ENCODE results near the gene ETDB. TPM values are rescaled to one million over a fixed set of nuclear protein-coding genes. Genes with fewer than 3 reads are reported as not detected.
A peak's percentile ranks its signal among the peaks of the same experiment; 100 is the strongest.
"Not testable (repeated sequence)": the region's sequence is repeated elsewhere in the genome, so short reads cannot be mapped to it uniquely, and the experiment has no call there.

The ETDB gene
- total RNA-seq, 1 donor from 2014 or later, result not detected

DNA sequence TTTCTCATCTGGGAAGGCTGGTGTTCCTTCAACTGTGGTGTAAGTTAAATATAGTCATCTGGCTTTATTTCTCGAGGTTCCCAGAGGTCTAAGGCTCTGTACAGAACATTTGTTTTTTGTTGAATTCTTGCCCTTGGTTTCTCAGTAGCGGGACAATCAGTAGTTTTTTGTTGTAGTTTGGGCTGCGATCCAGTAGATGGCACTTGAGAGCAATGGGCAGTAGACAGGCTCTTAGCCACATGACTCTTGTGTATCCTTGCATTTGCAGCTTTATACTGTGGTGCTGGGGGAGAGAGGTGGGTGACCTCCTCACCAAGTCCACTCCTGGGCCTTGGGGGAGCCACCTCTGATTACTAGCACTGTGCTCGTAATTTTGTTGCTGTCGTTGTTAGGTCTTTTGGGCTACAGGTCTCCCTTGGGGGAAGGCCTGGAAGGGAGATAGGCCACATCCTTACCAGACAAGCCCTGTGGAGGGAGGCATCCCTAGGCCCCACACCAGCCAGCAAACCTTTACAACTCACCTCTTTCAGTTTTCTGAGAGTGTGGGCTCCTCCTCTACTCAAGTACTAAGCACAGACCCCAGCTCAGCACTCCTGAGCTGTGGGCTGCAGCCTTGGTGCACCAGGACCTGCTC, 8.1 kb downstream of the ETDB start:
- Mint-ChIP-seq H3K27ac (ENCODE audit: unreplicated experiment) (no peak overlapping the region), H3K36me3 (ENCODE audit: low read depth) (no peaks in the 10 kb centered on the region), H3K4me1 (no peaks in the 10 kb centered on the region), H3K4me3 (no peak overlapping the region), H3K27me3 (ENCODE audit: low read depth) (peaks cover 16% of the 10 kb centered on the region), H3K9me3 (peaks cover 21% of the 10 kb centered on the region)
- DNase-seq (ENCODE audit: low read depth, low spot score), result no peak
- TF ChIP-seq, protein P1, sequence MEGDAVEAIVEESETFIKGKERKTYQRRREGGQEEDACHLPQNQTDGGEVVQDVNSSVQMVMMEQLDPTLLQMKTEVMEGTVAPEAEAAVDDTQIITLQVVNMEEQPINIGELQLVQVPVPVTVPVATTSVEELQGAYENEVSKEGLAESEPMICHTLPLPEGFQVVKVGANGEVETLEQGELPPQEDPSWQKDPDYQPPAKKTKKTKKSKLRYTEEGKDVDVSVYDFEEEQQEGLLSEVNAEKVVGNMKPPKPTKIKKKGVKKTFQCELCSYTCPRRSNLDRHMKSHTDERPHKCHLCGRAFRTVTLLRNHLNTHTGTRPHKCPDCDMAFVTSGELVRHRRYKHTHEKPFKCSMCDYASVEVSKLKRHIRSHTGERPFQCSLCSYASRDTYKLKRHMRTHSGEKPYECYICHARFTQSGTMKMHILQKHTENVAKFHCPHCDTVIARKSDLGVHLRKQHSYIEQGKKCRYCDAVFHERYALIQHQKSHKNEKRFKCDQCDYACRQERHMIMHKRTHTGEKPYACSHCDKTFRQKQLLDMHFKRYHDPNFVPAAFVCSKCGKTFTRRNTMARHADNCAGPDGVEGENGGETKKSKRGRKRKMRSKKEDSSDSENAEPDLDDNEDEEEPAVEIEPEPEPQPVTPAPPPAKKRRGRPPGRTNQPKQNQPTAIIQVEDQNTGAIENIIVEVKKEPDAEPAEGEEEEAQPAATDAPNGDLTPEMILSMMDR (conservative IDR thresholded peaks at IDR 0.05), result peak; percentile 65

DNA sequence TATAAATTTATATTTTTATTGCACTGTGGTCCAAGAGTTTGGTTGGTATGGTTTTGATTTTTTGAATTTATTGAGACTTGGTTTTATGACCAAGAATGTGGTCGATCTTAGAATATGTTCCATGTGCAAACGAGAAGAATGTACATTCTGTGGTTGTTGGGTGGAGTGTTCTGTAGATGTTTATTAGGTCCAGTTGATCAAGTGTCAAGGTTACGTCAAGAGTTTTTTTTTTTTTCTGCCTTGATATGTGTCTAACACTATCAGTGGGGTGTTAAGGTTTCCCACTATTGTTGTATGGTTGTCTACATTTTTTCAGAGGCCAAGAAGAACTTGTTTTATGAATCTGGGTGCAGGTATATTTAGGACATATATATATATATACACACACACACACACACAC, 10.8 kb downstream of the ETDB start:
- Mint-ChIP-seq H3K27ac (ENCODE audit: unreplicated experiment) (no peak overlapping the region), H3K9me3 (peaks cover 21% of the 10 kb centered on the region)

DNA sequence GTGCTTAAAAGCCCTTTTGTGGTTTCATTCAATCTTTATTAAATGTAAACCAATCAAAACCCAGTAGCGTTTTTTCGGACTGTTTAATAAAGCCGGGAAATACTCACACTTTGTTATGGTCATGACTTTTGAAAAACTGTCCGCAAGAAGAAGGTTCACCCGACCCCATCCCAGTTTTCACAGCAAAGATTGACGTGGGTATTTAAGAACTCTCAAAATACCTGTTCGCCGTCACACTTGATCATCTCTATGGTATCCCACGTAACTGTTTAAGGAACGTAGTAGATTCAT, 20.9 kb downstream of the ETDB start:
- no peaks in the 10 kb centered on the region for H3K9me3 Mint-ChIP-seq
- H3K27me3 Mint-ChIP-seq (ENCODE audit: low read depth), result peaks cover 38% of the 10 kb centered on the region
- H3K27ac Mint-ChIP-seq (ENCODE audit: unreplicated experiment), result no peak overlapping the region
- peak overlapping the region; percentile 83 for H3K4me3 Mint-ChIP-seq
- H3K36me3 Mint-ChIP-seq (ENCODE audit: low read depth), result peaks cover 2% of the 10 kb centered on the region
- TF ChIP-seq, protein P1 (conservative IDR thresholded peaks at IDR 0.05), result no peak
- H3K4me1 Mint-ChIP-seq, result peaks cover 18% of the 10 kb centered on the region
- no peak for DNase-seq (ENCODE audit: low read depth, low spot score)

More for the DNA sequence above, 10.8 kb downstream of the ETDB start:
- DNase-seq (ENCODE audit: low read depth, low spot score), result no peak
- Mint-ChIP-seq H3K36me3 (ENCODE audit: low read depth) (no peaks in the 10 kb centered on the region), H3K4me3 (no peak overlapping the region), H3K4me1 (no peaks in the 10 kb centered on the region), H3K27me3 (ENCODE audit: low read depth) (peaks cover 22% of the 10 kb centered on the region)
- TF ChIP-seq, protein P1 (conservative IDR thresholded peaks at IDR 0.05), result no peak

DNA sequence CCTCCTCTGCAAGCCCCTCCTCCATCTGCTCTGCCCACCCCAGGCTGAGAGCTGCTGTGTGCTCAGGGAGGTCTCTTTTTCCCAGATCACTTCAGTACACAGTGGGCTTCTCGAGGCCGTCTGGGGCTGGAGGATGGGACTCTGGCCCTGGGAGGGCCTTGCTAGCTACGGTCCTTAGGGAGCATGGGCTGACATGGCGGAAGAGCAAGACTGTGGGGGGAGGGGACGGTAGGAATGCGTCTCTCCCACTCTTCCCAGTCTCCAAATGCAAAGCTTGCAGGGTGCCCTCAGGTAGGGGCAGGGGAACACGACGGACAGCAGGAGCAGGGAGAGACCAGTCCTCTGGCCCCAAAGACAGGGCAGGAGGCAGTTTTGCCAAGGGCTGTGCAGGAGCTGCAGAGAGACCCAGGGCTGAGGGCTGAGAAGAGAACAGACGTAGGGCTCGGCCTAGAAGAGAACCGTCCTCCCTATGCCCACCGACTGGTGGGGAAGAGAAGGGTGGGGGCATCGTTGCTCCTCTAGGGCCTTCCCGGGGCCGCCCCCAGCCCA, 23.1 kb downstream of the ETDB start:
- Mint-ChIP-seq H3K27me3 (ENCODE audit: low read depth) (peaks cover 18% of the 10 kb centered on the region), H3K4me1 (peaks cover 18% of the 10 kb centered on the region), H3K4me3 (peak overlapping the region; percentile 88)
- not testable (repeated sequence) for H3K27ac Mint-ChIP-seq (ENCODE audit: unreplicated experiment); DNase-seq (ENCODE audit: low read depth, low spot score); H3K9me3 Mint-ChIP-seq; H3K36me3 Mint-ChIP-seq (ENCODE audit: low read depth)

DNA sequence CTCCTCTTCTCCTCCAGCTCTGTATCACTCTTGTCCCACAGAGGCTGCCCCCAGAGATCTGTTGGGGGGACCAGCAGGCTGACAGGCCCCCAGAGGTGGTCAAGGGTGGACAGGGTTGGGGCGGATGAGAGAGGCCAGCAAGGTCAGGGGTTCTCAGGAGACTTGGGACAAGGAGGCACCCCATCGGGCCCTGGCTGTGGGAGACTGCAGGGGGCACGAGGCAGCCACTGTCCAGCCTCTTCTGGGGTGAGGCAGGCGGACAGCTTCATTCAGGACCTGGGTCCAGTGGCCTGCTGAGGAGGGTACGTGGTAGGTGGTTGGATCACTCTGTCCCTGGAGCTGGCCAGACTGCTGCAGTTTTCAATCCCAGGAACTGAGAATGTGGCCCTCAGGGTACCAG, 24.6 kb downstream of the ETDB start:
- no peak for DNase-seq (ENCODE audit: low read depth, low spot score)
- TF ChIP-seq, protein P1 (conservative IDR thresholded peaks at IDR 0.05), result no peak
- Mint-ChIP-seq H3K36me3 (ENCODE audit: low read depth) (peaks cover 2% of the 10 kb centered on the region), H3K27ac (ENCODE audit: unreplicated experiment) (no peak overlapping the region), H3K4me1 (peaks cover 18% of the 10 kb centered on the region), H3K27me3 (ENCODE audit: low read depth) (peaks cover 15% of the 10 kb centered on the region), H3K4me3 (no peak overlapping the region), H3K9me3 (peaks cover 2% of the 10 kb centered on the region)

DNA sequence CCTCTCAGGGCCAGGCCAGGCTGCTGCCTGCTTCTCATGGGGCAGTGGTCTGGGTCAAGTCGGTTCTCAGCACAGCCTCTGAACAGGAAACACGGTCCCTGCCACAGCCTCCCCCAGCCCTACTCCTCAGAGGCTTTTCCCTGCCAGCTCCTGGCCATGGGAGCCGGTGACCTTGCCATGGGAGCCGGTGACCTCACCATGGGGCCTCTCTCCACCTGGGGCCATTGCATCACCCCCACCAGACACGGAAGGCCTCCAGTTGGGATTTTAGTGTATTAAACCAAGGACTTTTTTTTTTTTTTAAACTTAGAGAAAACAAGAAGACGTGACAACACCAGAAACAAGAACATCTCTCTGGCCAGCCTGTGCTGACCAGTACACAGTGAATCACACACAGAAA, 25.6 kb downstream of the ETDB start:
- peaks cover 7% of the 10 kb centered on the region for H3K27me3 Mint-ChIP-seq (ENCODE audit: low read depth)
- H3K4me1 Mint-ChIP-seq, result peaks cover 18% of the 10 kb centered on the region
- no peak overlapping the region for H3K27ac Mint-ChIP-seq (ENCODE audit: unreplicated experiment)
- TF ChIP-seq, protein P1 (conservative IDR thresholded peaks at IDR 0.05), result no peak
- H3K9me3 Mint-ChIP-seq, result peaks cover 6% of the 10 kb centered on the region
- H3K4me3 Mint-ChIP-seq, result peak overlapping the region; percentile 80
- DNase-seq (ENCODE audit: low read depth, low spot score), result no peak
- peaks cover 2% of the 10 kb centered on the region for H3K36me3 Mint-ChIP-seq (ENCODE audit: low read depth)
